ENCODE data around the gene TBC1D32.

TBC1D32 gene

DNA sequence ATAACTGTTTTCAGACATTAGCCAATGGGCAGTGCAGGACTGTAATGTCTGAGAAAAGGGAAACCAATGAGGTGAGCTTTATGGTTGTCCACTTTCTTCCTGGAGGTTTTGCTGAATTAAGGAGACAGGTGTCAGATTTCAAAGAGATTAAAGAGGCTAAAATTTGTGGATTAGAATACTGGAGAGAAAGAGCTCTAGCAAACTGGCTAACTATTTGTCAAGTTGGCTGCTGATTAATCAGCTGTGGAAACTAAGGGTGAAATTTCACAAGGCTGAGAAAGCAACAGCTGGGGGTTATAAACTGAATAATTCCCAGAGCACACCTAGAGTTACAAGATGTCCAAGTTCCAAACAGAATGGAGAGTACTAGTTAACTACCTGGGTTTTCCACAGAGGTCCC is 198.9 kb downstream of the TBC1D32 start:
- no peak for DNase-seq (ENCODE audit: low read depth in 1 of 2, low spot score in 1 of 2)
- no peaks in the 10 kb centered on the region for H3K27me3 ChIP-seq (ENCODE audit: insufficient read depth, poor library complexity, severe bottlenecking)
- no peak overlapping the region for H3K4me3 ChIP-seq (replicated peaks; ENCODE audit: insufficient read depth, low read length)
- H3K27ac ChIP-seq (replicated peaks) = no peak overlapping the region
- TF ChIP-seq SPI1 (IDR thresholded peaks at IDR 0.05; ENCODE audit: borderline replicate concordance, low read depth) (no peak), GABPA (IDR thresholded peaks at IDR 0.05; ENCODE audit: low read depth) (no peak), POLR2AphosphoS5 (IDR thresholded peaks at IDR 0.05; ENCODE audit: low read depth) (no peak)
- TF ChIP-seq, protein P1, sequence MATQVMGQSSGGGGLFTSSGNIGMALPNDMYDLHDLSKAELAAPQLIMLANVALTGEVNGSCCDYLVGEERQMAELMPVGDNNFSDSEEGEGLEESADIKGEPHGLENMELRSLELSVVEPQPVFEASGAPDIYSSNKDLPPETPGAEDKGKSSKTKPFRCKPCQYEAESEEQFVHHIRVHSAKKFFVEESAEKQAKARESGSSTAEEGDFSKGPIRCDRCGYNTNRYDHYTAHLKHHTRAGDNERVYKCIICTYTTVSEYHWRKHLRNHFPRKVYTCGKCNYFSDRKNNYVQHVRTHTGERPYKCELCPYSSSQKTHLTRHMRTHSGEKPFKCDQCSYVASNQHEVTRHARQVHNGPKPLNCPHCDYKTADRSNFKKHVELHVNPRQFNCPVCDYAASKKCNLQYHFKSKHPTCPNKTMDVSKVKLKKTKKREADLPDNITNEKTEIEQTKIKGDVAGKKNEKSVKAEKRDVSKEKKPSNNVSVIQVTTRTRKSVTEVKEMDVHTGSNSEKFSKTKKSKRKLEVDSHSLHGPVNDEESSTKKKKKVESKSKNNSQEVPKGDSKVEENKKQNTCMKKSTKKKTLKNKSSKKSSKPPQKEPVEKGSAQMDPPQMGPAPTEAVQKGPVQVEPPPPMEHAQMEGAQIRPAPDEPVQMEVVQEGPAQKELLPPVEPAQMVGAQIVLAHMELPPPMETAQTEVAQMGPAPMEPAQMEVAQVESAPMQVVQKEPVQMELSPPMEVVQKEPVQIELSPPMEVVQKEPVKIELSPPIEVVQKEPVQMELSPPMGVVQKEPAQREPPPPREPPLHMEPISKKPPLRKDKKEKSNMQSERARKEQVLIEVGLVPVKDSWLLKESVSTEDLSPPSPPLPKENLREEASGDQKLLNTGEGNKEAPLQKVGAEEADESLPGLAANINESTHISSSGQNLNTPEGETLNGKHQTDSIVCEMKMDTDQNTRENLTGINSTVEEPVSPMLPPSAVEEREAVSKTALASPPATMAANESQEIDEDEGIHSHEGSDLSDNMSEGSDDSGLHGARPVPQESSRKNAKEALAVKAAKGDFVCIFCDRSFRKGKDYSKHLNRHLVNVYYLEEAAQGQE (IDR thresholded peaks at IDR 0.05; ENCODE audit: insufficient replicate concordance, low read depth) = no peak
- TF ChIP-seq, protein P2, sequence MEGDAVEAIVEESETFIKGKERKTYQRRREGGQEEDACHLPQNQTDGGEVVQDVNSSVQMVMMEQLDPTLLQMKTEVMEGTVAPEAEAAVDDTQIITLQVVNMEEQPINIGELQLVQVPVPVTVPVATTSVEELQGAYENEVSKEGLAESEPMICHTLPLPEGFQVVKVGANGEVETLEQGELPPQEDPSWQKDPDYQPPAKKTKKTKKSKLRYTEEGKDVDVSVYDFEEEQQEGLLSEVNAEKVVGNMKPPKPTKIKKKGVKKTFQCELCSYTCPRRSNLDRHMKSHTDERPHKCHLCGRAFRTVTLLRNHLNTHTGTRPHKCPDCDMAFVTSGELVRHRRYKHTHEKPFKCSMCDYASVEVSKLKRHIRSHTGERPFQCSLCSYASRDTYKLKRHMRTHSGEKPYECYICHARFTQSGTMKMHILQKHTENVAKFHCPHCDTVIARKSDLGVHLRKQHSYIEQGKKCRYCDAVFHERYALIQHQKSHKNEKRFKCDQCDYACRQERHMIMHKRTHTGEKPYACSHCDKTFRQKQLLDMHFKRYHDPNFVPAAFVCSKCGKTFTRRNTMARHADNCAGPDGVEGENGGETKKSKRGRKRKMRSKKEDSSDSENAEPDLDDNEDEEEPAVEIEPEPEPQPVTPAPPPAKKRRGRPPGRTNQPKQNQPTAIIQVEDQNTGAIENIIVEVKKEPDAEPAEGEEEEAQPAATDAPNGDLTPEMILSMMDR (IDR thresholded peaks at IDR 0.05; ENCODE audit: insufficient read depth, low read length) = no peak

DNA sequence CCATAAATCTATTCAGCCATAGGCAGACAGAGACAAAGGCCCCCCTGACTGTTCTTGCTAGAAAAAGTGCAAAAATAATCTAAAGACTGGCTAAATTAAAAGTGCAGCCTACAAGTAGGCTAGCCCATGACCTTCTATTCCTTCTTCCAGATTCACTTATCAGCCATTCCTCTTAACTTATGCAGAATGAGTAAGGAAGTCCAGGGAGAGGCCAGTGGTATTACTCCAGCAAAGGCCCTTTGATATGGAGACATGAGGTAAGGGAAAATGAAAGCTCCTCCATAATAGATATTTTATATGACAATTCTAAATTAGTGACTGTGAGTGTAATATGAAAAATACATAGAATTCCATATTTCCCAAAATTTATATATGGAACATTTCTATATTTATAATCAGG is 199.4 kb downstream of the TBC1D32 start:
- TF ChIP-seq GABPA (IDR thresholded peaks at IDR 0.05; ENCODE audit: low read depth) = no peak
- TF ChIP-seq, protein P1 (IDR thresholded peaks at IDR 0.05; ENCODE audit: insufficient replicate concordance, low read depth) = no peak
- TF ChIP-seq POLR2AphosphoS5 (IDR thresholded peaks at IDR 0.05; ENCODE audit: low read depth) = no peak
- no peak for TF ChIP-seq SPI1 (IDR thresholded peaks at IDR 0.05; ENCODE audit: borderline replicate concordance, low read depth)
- TF ChIP-seq, protein P2 (IDR thresholded peaks at IDR 0.05; ENCODE audit: insufficient read depth, low read length) = no peak
- no peak overlapping the region for H3K27ac ChIP-seq (replicated peaks)
- no peak for DNase-seq (ENCODE audit: low read depth in 1 of 2, low spot score in 1 of 2)

DNA sequence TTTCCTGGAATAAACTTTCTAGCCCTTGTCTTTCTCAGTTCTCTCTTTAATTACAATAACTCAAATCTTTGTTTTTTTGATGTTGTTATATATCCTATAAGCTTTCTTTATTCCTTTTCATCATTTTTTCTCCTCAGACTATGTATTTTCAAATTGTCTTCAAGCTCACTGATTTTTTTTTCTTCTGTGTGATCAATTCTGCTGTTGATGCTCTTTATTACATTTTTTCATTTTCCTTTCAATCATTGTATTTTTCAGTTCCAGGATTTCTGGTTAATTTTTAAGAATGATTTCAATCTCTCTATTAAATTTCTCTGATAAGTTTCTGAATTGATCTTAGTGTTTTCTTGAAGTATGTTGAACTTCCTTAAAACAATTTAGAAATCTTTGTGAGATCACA is 209.7 kb downstream of the TBC1D32 start:
- TF ChIP-seq, protein P2 (IDR thresholded peaks at IDR 0.05; ENCODE audit: insufficient read depth, low read length) = no peak
- TF ChIP-seq POLR2AphosphoS5 (IDR thresholded peaks at IDR 0.05; ENCODE audit: low read depth) = no peak
- TF ChIP-seq GABPA (IDR thresholded peaks at IDR 0.05; ENCODE audit: low read depth) = no peak
- TF ChIP-seq, protein P1 (IDR thresholded peaks at IDR 0.05; ENCODE audit: insufficient replicate concordance, low read depth) = no peak
- no peak for TF ChIP-seq SPI1 (IDR thresholded peaks at IDR 0.05; ENCODE audit: borderline replicate concordance, low read depth)
- no peak for DNase-seq (ENCODE audit: low read depth in 1 of 2, low spot score in 1 of 2)
- no peaks in the 10 kb centered on the region for H3K27me3 ChIP-seq (ENCODE audit: insufficient read depth, poor library complexity, severe bottlenecking)
- no peak overlapping the region for H3K4me3 ChIP-seq (replicated peaks; ENCODE audit: insufficient read depth, low read length)
- no peak overlapping the region for H3K27ac ChIP-seq (replicated peaks)

More for the DNA sequence above, 199.4 kb downstream of the TBC1D32 start:
- Histone ChIP-seq H3K4me3 (replicated peaks; ENCODE audit: insufficient read depth, low read length) (no peak overlapping the region), H3K27me3 (ENCODE audit: insufficient read depth, poor library complexity, severe bottlenecking) (no peaks in the 10 kb centered on the region)
